Esophagus (tissue), 2 donors: ENCODE measurements around the gene GPC3. TPM values are rescaled to one million over a fixed set of nuclear protein-coding genes. Genes with fewer than 3 reads are reported as not detected.
"Not testable (repeated sequence)": the region's sequence is repeated elsewhere in the genome, so short reads cannot be mapped to it uniquely, and the experiment has no call there.

Experiments
- H3K27ac ChIP-seq, 2 donors: one replicate each; pipeline ENCODE4 v1.5.1; 2013; ENCODE audit warnings: low read depth in 2 of 2, mild to moderate bottlenecking in 2 of 2, inconsistent platforms in 1 of 2, low read length in 1 of 2, moderate library complexity in 1 of 2
- H3K27me3 ChIP-seq, 2 donors: one replicate each; pipeline ENCODE4 v1.6.1; 2013; ENCODE audit warnings: low read length in 2 of 2, control low read depth in 1 of 2, mild to moderate bottlenecking in 1 of 2; ENCODE audit not compliant: insufficient read depth in 2 of 2, control insufficient read depth in 1 of 2
- H3K36me3 ChIP-seq, 2 donors: one replicate each; pipeline ENCODE4 v1.6.1; 2013; ENCODE audit warnings: low read length in 1 of 2; ENCODE audit not compliant: control insufficient read depth in 2 of 2, insufficient read depth in 2 of 2
- H3K4me1 ChIP-seq, 2 donors: one replicate each; pipeline ENCODE4 v1.6.1; 2013; ENCODE audit warnings: low read length in 1 of 2; ENCODE audit not compliant: control insufficient read depth in 2 of 2, insufficient read depth in 2 of 2
- H3K4me3 ChIP-seq, 2 donors: one replicate each; pipeline ENCODE4 v1.5.1; 2013; ENCODE audit warnings: low read length in 2 of 2, mild to moderate bottlenecking in 2 of 2, low read depth in 1 of 2, moderate library complexity in 1 of 2
- H3K9me3 ChIP-seq, 2 donors: one replicate each; pipeline ENCODE4 v1.6.1; 2013; ENCODE audit warnings: mild to moderate bottlenecking in 2 of 2, low read depth in 1 of 2, low read length in 1 of 2, moderate library complexity in 1 of 2; ENCODE audit not compliant: control insufficient read depth in 2 of 2, insufficient read depth in 1 of 2
- WGBS, 2 donors: extraction: QIAGEN DNeasy Blood & Tissue Kit; methylation state at CpG; one replicate each; pipeline ENCODE4 v1.1.7; 2013; 5-methylcytosine and 5-hydroxymethylcytosine counted together
- polyA plus RNA-seq, 2 donors: library from polyadenylated mRNA; stranded (reverse); fragments of 200-250 nt; gene quantifications; one replicate each; pipeline ENCODE4 v1.2.3, GENCODE V29; 2013
- donor health status: healthy with polysubstance abuse.
- donor health status: Bipolar disorder and iron deficiency.

Gene GPC3
- polyA plus RNA-seq, 2 donors = 0.10 to 0.39 TPM

GRCh38 chrX:133723930-133724329 is 261.5 kb downstream of the GPC3 start:
- Histone ChIP-seq H3K4me1 (no peaks in the 10 kb centered on the region), H3K27ac (no peak overlapping the region), H3K36me3 (no peaks in the 10 kb centered on the region), H3K9me3 (no peaks in the 10 kb centered on the region), H3K4me3 (no peak overlapping the region), H3K27me3 (no peaks in the 10 kb centered on the region)
- WGBS, 2 donors = 67 to 92% methylated on average over 4 of the region's 4 CpGs

- 78 to 81% methylated on average over 4 of the region's 4 CpGs for WGBS, 2 donors
- H3K36me3 ChIP-seq = no peaks in the 10 kb centered on the region
- no peak overlapping the region for H3K27ac ChIP-seq
- H3K9me3 ChIP-seq = no peaks in the 10 kb centered on the region
- no peak overlapping the region for H3K4me3 ChIP-seq
- H3K4me1 ChIP-seq = no peaks in the 10 kb centered on the region
- H3K27me3 ChIP-seq = no peaks in the 10 kb centered on the region
Observed at GRCh38 chrX:133722756-133723155, 262.6 kb downstream of the GPC3 start.

GRCh38 chrX:133720269-133720668 is 265.1 kb downstream of the GPC3 start:
- not testable (repeated sequence) for H3K4me1 ChIP-seq, H3K27ac ChIP-seq, H3K27me3 ChIP-seq, H3K4me3 ChIP-seq, H3K36me3 ChIP-seq, H3K9me3 ChIP-seq
- 90 to 93% methylated on average over 3 of the region's 3 CpGs for WGBS, 2 donors

DNA sequence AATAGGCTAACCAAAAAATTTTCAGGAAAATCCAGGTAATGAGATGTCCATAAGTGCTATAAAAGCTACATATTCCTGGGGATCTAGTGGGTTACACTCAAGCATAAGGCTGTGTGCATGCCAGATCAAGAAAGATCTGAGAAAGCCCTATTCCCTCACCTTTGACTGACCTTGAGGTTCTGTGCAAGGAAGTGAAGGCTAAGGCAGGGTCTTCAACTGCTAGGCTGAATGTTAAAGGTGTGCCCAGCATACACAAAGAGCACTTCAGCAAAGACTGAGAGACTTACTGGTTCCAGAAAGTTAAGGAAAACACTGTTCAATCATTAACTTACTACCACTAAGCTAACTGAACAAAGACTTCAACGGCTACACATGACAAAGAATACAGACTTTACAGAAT is 269.7 kb downstream of the GPC3 start:
- no peaks in the 10 kb centered on the region for H3K27me3 ChIP-seq
- no peak overlapping the region for H3K27ac ChIP-seq
- H3K4me1 ChIP-seq = no peaks in the 10 kb centered on the region
- no peaks in the 10 kb centered on the region for H3K9me3 ChIP-seq
- H3K36me3 ChIP-seq = no peaks in the 10 kb centered on the region
- 79 to 85% methylated on average over 1 of the region's 1 CpG for WGBS, 2 donors
- H3K4me3 ChIP-seq = no peak overlapping the region

- H3K4me1 ChIP-seq = no peaks in the 10 kb centered on the region
- no peaks in the 10 kb centered on the region for H3K9me3 ChIP-seq
- no peak overlapping the region for H3K27ac ChIP-seq
- WGBS, 2 donors = 63 to 94% methylated on average over 1 of the region's 1 CpG
- H3K36me3 ChIP-seq = no peaks in the 10 kb centered on the region
- no peaks in the 10 kb centered on the region for H3K27me3 ChIP-seq
- no peak overlapping the region for H3K4me3 ChIP-seq
Observed at GRCh38 chrX:133709501-133709900, 275.9 kb downstream of the GPC3 start.

DNA sequence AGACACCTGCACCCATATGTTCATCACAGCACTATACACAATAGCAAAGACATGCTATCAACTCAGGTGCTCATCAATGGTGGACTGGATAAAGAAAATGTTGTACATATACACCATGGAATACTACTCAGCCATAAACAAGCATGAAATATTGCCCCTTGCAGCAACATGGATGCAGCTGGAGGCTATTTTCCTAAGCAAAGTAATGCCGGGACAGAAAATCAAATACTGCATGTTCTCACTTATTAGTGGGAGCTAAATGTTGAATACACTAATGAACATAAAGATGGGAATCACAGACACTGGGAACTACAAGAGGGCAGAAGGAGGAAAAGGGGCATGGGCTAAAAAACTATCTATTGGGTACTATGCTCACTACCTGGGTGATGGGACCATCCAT is 278.5 kb downstream of the GPC3 start:
- H3K27ac ChIP-seq = no peak overlapping the region
- H3K4me1 ChIP-seq = no peaks in the 10 kb centered on the region
- H3K4me3 ChIP-seq = no peak overlapping the region
- H3K9me3 ChIP-seq = no peaks in the 10 kb centered on the region
- H3K36me3 ChIP-seq = no peaks in the 10 kb centered on the region
- no peaks in the 10 kb centered on the region for H3K27me3 ChIP-seq
- WGBS, 2 donors = 92 to 97% methylated on average over 1 of the region's 1 CpG

DNA sequence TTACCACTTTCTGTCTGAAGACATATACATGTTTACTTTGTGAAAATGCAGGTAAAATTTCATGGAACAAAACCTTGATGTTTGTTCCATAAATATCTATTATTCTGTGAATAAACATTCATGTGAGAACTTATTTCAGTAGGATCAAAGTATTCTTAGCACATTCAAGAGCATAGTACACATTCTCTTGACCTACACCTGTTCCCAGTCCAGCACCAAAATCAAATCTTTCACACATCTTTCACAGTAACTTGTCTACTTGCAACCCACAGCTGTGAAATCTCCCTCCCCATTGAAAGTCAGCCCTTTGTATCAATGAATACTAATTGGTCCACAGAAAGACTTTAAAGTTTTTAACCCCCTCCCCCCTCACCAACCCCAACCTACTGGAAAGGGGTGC is 283.2 kb downstream of the GPC3 start:
- H3K36me3 ChIP-seq = no peaks in the 10 kb centered on the region
- no peak overlapping the region for H3K4me3 ChIP-seq
- no peaks in the 10 kb centered on the region for H3K4me1 ChIP-seq
- no peak overlapping the region for H3K27ac ChIP-seq
- no peaks in the 10 kb centered on the region for H3K27me3 ChIP-seq
- H3K9me3 ChIP-seq = no peaks in the 10 kb centered on the region

DNA sequence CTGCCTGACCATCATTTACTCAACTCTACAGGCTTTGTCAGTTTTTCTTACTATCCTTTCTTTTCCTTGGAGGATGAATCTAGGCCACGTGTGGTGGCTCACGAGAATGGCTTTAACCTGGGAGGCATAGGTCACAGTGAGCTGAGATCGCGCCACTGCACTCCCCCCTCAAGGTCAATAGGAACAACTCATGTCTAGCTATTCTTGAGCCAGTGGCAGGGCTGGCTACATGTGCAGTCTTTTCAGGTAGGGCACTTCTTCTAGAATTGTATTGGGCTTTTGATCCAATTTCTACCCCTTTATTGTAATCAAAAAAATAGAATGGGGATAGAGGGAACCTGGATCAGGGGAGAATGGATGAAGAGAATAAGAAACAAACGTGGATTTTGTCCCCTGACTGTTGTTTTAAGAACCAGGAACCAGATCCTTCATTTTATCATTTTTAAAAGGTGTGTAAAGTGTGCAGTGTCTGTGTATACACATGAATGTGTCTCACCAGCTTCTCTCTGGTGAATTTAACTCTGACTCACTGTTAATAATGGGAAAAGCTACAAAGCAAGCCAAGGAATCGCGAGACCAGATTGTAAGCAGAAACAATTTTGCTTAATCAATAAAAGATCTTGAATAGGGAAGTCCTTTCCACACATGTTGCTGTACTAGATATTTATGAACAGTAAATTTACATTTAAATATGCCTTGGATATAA is 286.2 kb downstream of the GPC3 start:
- WGBS, 2 donors = 66 to 90% methylated on average over 7 of the region's 7 CpGs
- Histone ChIP-seq H3K9me3 (no peaks in the 10 kb centered on the region), H3K27me3 (peaks cover 0 to 5% of the 10 kb centered on the region in 2 donors), H3K4me3 (no peak overlapping the region), H3K4me1 (no peaks in the 10 kb centered on the region), H3K27ac (no peak overlapping the region), H3K36me3 (no peaks in the 10 kb centered on the region)

DNA sequence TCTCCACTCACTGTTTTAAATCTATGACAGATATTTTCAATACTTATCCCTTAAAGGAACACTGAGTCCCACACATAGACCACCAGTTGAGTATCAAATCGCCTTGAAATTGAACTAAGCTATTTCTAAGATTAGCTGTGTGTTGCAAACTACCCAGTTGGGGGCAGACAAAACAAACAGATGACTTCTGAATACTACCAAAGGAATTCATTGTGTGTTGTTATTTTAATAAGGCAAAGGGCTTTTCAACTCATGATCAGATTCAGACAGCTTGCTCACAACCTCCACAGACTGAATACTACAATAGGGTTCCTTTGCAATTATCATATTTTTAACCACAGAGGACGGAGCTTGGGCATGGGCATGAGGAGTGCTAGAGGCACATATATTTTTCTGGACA is 287.1 kb downstream of the GPC3 start:
- 29 to 62% methylated on average over 2 of the region's 2 CpGs for WGBS, 2 donors
- H3K27me3 ChIP-seq = peaks cover 0 to 5% of the 10 kb centered on the region in 2 donors
- H3K36me3 ChIP-seq = no peaks in the 10 kb centered on the region
- H3K4me1 ChIP-seq = no peaks in the 10 kb centered on the region
- no peak overlapping the region for H3K27ac ChIP-seq
- no peak overlapping the region for H3K4me3 ChIP-seq
- H3K9me3 ChIP-seq = no peaks in the 10 kb centered on the region

- H3K4me3 ChIP-seq = no peak overlapping the region
- H3K4me1 ChIP-seq = no peaks in the 10 kb centered on the region
- no peak overlapping the region for H3K27ac ChIP-seq
- H3K36me3 ChIP-seq = no peaks in the 10 kb centered on the region
- peaks cover 0 to 5% of the 10 kb centered on the region in 2 donors for H3K27me3 ChIP-seq
- 42 to 64% methylated on average over 3 of the region's 3 CpGs for WGBS, 2 donors
- no peaks in the 10 kb centered on the region for H3K9me3 ChIP-seq
Observed at GRCh38 chrX:133697656-133698055, 287.7 kb downstream of the GPC3 start.
